GM18519 (cell line): Measurements from ENCODE around the gene PIM3.

Experiments
- ATAC-seq: cut with Tn5 transposase; IDR thresholded peaks from one replicate; pipeline ENCODE4 v1.9.1; 2021; ENCODE audit warnings: mild to moderate bottlenecking, moderate library complexity; ENCODE audit not compliant: unreplicated experiment, low FRiP score

The PIM3 gene

DNA sequence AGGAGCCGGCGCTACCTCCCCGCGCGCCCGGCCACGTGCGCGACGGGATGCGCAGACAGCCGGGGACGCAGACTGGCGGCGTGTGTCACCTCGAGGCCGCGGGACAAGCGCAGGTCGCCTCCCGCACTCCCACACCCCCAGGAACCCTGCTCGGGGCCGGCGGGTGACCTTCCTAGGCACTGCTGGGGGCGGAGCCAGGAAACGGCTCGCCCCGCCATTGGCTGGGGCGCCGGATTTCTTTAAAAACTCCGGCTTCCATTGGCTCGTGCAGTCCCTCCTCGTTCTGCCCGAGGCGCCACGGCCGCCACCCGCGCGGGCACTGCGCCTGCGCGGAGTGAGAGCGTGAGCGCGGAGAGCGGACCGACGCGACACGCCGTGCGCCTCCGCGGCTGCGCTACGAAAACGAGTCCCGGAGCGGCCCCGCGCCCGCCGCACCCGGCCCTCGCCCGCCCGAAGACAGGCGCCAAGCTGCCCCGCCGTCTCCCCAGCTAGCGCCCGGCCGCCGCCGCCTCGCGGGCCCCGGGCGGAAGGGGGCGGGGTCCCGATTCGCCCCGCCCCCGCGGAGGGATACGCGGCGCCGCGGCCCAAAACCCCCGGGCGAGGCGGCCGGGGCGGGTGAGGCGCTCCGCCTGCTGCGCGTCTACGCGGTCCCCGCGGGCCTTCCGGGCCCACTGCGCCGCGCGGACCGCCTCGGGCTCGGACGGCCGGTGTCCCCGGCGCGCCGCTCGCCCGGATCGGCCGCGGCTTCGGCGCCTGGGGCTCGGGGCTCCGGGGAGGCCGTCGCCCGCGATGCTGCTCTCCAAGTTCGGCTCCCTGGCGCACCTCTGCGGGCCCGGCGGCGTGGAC, at the start of gene PIM3:
Gene PIM3 (plus strand): TSS at position 614 of the 846 bp plus-strand sequence. CDS start 176 bp downstream, at position 790.
- ATAC-seq = peak; percentile 46

GRCh38 chr22:49911881-49912625, 48.5 kb upstream of the PIM3 start:
- ATAC-seq = no peak

GRCh38 chr22:49913026-49913425, 47.5 kb upstream of the PIM3 start:
- ATAC-seq = no peak

DNA sequence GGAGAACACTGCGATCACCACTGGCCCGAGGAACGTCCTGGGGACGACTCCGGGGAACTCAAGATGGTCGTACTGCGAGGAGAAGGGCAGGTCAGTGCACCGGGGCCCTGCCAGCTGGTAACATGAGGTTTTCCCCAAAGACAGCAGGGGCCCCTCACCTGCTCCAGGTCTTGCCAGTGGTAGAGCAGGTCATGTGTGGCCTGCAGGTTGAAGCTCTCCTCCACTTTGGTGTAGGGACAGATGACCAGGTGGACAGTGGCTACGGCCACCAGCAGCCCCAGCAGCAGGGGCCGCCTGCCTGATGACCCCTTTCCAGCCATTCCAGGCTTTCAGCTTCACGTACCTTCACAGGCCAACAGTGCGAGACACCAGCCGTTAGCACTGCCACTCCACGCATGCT, 47.1 kb upstream of the PIM3 start:
- no peak for ATAC-seq

DNA sequence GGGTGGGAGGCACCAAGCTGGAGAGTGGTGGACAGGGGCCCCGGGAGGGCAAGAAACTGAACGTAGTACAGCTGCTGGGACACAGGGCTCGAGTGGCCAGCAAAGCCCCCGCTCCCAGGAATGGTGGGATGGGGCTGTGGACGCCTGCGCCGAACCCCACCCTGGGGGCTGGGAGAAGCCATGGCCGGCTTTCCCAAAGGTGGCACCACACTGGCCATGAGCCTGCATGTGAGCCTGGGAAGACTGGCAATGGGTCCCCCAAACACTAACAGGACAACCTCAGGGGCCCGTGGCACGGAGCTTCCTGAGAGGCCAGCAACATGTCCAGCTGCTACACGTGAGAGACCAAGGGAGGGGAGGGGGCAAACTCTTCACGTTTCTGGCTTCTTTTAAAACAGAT, 46.3 kb upstream of the PIM3 start:
- ATAC-seq = no peak

DNA sequence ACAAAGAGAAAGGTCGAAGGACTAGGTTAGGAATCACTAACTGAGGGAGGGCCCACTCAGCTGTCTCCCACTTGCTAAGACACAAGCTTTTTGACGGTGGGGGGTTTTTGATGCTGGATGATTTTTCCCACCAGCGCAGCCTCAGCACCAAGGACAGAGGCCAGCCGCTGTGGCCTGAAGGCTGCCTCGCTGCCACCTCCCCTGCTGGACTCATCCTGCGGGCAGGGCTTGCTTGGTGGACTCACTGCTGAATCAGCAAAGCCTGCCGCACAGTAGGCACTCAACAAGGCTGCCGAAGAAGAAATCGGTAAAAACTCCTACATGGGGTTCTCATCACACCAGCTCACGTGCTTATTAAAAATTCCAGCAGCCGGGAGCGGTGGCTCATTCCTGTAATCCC, 45.0 kb upstream of the PIM3 start:
- ATAC-seq = no peak

- ATAC-seq = no peak
Observed at GRCh38 chr22:49916831-49917230, 43.7 kb upstream of the PIM3 start.

DNA sequence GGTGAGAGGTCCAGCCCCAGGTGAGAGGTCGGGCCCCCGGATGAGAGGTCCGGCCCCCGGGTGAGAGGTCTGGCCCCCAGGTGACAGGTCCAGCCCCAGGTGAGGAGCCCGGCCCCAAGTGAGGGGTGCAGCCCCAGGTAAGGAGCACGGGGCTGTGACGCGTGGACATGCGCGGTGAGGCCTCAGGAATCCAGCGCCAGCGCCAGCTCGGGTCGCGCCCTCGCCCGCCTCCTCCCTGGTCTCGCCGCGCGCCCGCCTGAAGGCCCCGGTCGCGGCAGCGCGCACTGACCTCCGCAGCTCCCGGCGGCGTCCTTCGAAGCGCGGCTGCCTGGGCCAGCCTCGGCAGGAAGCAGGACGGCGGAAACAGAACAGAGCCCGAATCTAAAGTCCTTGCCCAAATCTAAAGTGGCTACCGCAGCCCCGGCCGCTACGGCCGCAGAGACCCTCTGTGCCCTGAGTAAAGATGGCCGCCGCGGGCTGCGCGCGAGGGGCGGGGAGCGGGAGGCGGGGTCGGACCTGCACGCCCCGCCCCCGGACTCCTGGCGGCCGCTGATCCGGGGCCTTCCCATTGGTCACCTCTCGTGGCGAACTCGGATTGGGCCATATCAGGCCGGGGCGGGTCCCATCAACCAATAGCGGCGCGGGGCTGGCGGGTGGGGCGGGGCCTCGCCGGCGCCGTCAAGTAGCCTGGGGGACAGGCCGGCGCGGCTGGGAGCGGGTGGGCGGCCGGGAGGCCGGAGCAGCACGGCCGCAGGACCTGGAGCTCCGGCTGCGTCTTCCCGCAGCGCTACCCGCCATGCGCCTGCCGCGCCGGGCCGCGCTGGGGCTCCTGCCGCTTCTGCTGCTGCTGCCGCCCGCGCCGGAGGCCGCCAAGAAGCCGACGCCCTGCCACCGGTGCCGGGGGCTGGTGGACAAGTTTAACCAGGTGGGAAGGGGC, 42.3 kb upstream of the PIM3 start, which contains the start of the genes ALG12 and CRELD2:
Gene ALG12 (minus strand): TSS at position 465 of the 937 bp plus-strand sequence. CDS start 4,673 bp downstream, outside the sequence.
Gene CRELD2 (plus strand): TSS at position 661 of the 937 bp plus-strand sequence. CDS start 136 bp downstream, at position 797.
- ATAC-seq = peak; percentile 84

- ATAC-seq = no peak
Observed at GRCh38 chr22:49918911-49919881, 41.4 kb upstream of the PIM3 start.

DNA sequence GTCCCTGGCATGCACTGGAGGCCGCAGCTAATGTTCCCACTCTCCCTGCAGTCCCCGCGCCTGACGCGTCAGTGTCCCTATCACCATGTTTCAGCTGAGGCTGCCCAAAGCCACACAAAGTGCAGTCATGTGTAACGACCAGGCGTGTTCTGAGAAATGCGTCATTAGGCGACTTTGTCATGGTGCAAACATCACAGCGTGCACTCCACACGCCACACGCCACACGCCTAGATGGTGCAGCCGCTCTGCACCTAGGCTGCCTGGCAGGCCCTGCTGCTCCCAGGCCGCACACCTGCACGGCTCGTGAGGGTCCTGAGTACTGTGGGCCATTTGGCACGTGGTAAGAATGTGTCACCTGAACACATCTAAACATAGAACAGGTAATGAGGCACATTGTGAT, 39.7 kb upstream of the PIM3 start:
- no peak for ATAC-seq

- no peak for ATAC-seq
Observed at GRCh38 chr22:49921508-49922278, 38.9 kb upstream of the PIM3 start.

GRCh38 chr22:49922484-49922883, 38.1 kb upstream of the PIM3 start:
- no peak for ATAC-seq

DNA sequence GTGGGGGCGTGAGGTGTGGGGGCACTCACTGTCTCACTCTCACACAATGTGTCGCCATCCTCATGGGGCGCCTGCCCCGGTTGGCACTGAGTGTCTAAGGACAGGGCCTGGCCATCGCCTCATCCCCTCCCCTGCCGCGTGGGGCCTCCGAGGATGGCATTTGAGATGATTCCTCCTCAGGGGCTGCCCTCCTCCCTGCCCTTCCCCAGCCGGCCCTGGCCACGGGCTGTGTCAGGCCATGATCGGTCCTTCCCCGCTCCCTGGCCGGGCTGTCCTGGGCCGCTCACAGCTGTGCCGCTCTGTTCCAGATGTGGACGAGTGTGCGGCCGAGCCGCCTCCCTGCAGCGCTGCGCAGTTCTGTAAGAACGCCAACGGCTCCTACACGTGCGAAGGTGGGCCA, 37.6 kb upstream of the PIM3 start:
- no peak for ATAC-seq

GRCh38 chr22:49923445-49923844, 37.1 kb upstream of the PIM3 start:
- ATAC-seq = no peak

- no peak for ATAC-seq
Observed at GRCh38 chr22:49924113-49924833, 36.3 kb upstream of the PIM3 start.

DNA sequence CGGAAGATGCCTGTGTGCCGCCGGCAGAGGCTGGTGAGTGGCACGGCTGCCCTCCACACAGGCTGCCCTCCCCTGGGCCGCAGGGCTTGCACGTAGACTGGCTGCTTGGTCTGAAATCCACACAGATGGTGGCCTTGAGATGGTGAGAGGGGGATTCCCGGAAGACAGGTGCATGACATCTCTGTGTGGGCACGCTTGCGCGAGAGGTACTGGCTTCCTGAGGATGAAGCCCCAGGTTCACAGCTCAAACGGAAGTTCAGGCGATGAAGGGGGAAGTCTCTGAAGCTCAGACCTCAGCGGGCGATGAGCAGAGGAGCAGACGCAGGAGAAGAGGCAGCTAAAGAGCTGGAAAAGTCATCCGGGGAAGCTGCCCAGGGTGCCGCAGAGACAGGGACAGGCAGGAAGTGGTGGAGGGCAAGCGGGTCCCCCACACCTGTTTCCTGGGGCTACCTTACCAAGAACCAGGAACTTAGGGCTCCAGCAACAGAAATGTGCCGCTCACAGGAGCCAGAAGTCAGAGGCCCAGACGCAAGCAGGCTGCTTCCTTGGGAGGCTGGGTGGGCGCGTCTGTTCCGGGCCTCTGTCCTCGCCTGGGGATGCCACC, 34.9 kb upstream of the PIM3 start:
- no peak for ATAC-seq

GRCh38 chr22:49926916-49927315, 33.7 kb upstream of the PIM3 start:
- ATAC-seq = no peak
